Globus pallidus (tissue), 1 donor: ENCODE data around the gene EML3.
"Not testable (repeated sequence)": the region's sequence is repeated elsewhere in the genome, so short reads cannot be mapped to it uniquely, and the experiment has no call there.

Experiments
- DNase-seq: peaks from one replicate; pipeline ENCODE4 v3.0.0-alpha.2; 2015; ENCODE audit warnings: low spot score

The EML3 gene

GRCh38 chr11:62595124-62595523 lies 17.5 kb downstream of the EML3 start:
- no peak for DNase-seq

- peak; percentile 75 for DNase-seq
Observed at GRCh38 chr11:62593434-62594044, 19.0 kb downstream of the EML3 start.

GRCh38 chr11:62592989-62593421 lies 19.6 kb downstream of the EML3 start:
- peak; percentile 90 for DNase-seq

GRCh38 chr11:62592146-62592815 lies 20.3 kb downstream of the EML3 start:
- no peak for DNase-seq

GRCh38 chr11:62591448-62592145 lies 21.0 kb downstream of the EML3 start, which contains the start of gene TUT1:
TSS of gene TUT1 (minus strand) at chr11:62591523. CDS start at chr11:62591485, 38 bp downstream.
- DNase-seq, result peak; percentile 99

- no peak for DNase-seq
Observed at GRCh38 chr11:62588966-62589637, 23.5 kb downstream of the EML3 start.

GRCh38 chr11:62585356-62585755 lies 27.2 kb downstream of the EML3 start:
- DNase-seq, result not testable (repeated sequence)

GRCh38 chr11:62581735-62582134 lies 30.8 kb downstream of the EML3 start:
- not testable (repeated sequence) for DNase-seq

GRCh38 chr11:62580959-62581715 lies 31.4 kb downstream of the EML3 start:
- no peak for DNase-seq

GRCh38 chr11:62579252-62579651 lies 33.3 kb downstream of the EML3 start:
- DNase-seq, result no peak

- DNase-seq, result no peak
Observed at GRCh38 chr11:62578541-62578940, 34.0 kb downstream of the EML3 start.

GRCh38 chr11:62577046-62577714 lies 35.4 kb downstream of the EML3 start:
- no peak for DNase-seq

GRCh38 chr11:62575837-62576236 lies 36.7 kb downstream of the EML3 start:
- DNase-seq, result no peak

GRCh38 chr11:62575156-62575555 lies 37.4 kb downstream of the EML3 start:
- no peak for DNase-seq

GRCh38 chr11:62574363-62575071 lies 38.1 kb downstream of the EML3 start:
- no peak for DNase-seq

GRCh38 chr11:62573592-62574362 lies 38.8 kb downstream of the EML3 start, which contains the start of gene EEF1G:
TSS of gene EEF1G (minus strand) at chr11:62573891. CDS start at chr11:62573842, 49 bp downstream.
- peak; percentile 100 for DNase-seq

GRCh38 chr11:62573006-62573591 lies 39.5 kb downstream of the EML3 start:
- no peak for DNase-seq

GRCh38 chr11:62572431-62572830 lies 40.1 kb downstream of the EML3 start:
- no peak for DNase-seq

GRCh38 chr11:62571493-62571892 lies 41.1 kb downstream of the EML3 start:
- not testable (repeated sequence) for DNase-seq
